Liver (tissue), 3 donors: ENCODE measurements around the gene UBXN11.

ENCODE experiments used
- ATF3 ChIP-seq: IDR thresholded peaks from 2 replicates; pipeline ENCODE4 v1.6.1; 2016; ENCODE audit warnings: antibody characterized with exemption
- CTCF ChIP-seq: fragments of 150-350 bp; IDR thresholded peaks from 2 replicates; pipeline ENCODE4 v1.5.1; 2017; ENCODE audit warnings: improper control_type of control experiment, low read depth, low read length; ENCODE audit not compliant: missing input control
- FOXA1 ChIP-seq: IDR thresholded peaks from 2 replicates; pipeline ENCODE4 v1.6.1; 2016; ENCODE audit warnings: antibody characterized with exemption
- HNF4G ChIP-seq: IDR thresholded peaks from 2 replicates; pipeline ENCODE4 v1.6.1; 2016; ENCODE audit warnings: antibody characterized with exemption
- MAX ChIP-seq: IDR thresholded peaks from 2 replicates; pipeline ENCODE4 v1.6.1; 2016; ENCODE audit warnings: antibody characterized with exemption
- NR2F2 ChIP-seq: IDR thresholded peaks from 2 replicates; pipeline ENCODE4 v1.6.1; 2016; ENCODE audit warnings: antibody characterized with exemption
- REST ChIP-seq: IDR thresholded peaks from 2 replicates; pipeline ENCODE4 v1.6.1; 2016; ENCODE audit warnings: antibody characterized with exemption, mild to moderate bottlenecking
- RXRA ChIP-seq, 2 donors: IDR thresholded peaks; 2 replicates each; pipeline ENCODE4 v1.6.1; 2017 to 2018; ENCODE audit warnings: antibody characterized with exemption in 2 of 2, mild to moderate bottlenecking in 1 of 2
- TAF1 ChIP-seq: conservative IDR thresholded peaks from 2 replicates; pipeline ENCODE4 v1.6.1; 2016; ENCODE audit warnings: antibody characterized with exemption, mild to moderate bottlenecking
- YY1 ChIP-seq: IDR thresholded peaks from 2 replicates; pipeline ENCODE4 v1.6.1; 2016; ENCODE audit warnings: antibody characterized with exemption, mild to moderate bottlenecking
- ZBTB33 ChIP-seq: IDR thresholded peaks from 2 replicates; pipeline ENCODE4 v1.6.1; 2016; ENCODE audit warnings: antibody characterized with exemption
- donor health status: healthy.
- donor health status: healthy.

- TF ChIP-seq CTCF, result no peak
- no peak for TF ChIP-seq RXRA (IDR thresholded peaks at IDR 0.05)
- TF ChIP-seq MAX, result no peak
- TF ChIP-seq NR2F2, result no peak
- TF ChIP-seq ATF3, result no peak
- TF ChIP-seq ZBTB33, result no peak
- TF ChIP-seq YY1, result no peak
- TF ChIP-seq TAF1, result no peak
- TF ChIP-seq REST, result no peak
- no peak for TF ChIP-seq HNF4G
- no peak for TF ChIP-seq FOXA1
These were observed 10.7 kb upstream of the UBXN11 start for GRCh38 chr1:26317146-26317545.
